Left forelimb (tissue), 1 donor: ENCODE measurements around the gene TRIP12.
"Not testable (repeated sequence)": the region's sequence is repeated elsewhere in the genome, so short reads cannot be mapped to it uniquely, and the experiment has no call there.

Experiments
- DNase-seq: peaks from one replicate; pipeline ENCODE4 v3.0.0-alpha.2; 2018; ENCODE audit warnings: low spot score

The TRIP12 gene

GRCh38 chr2:229920011-229920641, 1.7 kb downstream of the TRIP12 start:
- DNase-seq = no peak

DNA sequence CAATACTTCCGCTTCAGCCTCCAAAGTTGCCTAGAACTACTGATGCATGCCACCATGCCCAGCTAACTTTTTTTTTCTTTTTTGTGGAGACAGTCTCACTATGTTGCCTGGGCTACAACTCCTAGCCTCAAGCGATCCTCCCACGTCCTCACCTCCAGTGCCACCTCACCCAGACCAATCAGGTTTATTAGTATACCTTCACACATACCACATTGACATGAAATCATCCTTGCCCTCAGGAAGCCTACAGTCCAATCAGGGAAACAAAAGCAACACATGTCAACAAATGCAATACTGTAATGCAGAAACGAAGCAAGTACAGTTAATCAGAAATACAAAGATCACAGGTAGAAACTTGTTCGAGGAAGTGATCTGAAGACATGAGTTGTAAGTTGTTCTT, 4.0 kb downstream of the TRIP12 start:
- no peak for DNase-seq

DNA sequence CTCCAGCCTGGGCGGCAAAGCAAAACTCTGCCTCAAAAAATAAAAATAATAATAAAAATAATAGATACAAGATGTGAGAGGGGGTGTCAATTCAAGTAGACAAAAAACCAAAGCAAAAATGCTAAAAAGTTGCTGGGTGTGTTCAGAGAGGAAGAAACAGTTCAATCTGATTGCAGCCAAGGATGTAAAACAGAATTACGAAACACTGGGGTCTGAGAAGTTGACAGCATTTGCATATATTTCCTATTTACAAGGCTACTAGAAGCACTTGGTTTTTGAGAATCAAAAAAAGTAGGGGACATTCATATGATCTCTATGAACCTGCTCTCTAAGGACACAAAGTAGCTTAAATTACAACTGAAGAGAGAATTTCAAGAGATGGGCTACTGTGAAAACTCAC, 7.6 kb downstream of the TRIP12 start:
- no peak for DNase-seq

- DNase-seq = no peak
Observed at GRCh38 chr2:229910832-229911412, 10.9 kb downstream of the TRIP12 start.

- DNase-seq = no peak
Observed at GRCh38 chr2:229910147-229910831, 11.5 kb downstream of the TRIP12 start.

DNA sequence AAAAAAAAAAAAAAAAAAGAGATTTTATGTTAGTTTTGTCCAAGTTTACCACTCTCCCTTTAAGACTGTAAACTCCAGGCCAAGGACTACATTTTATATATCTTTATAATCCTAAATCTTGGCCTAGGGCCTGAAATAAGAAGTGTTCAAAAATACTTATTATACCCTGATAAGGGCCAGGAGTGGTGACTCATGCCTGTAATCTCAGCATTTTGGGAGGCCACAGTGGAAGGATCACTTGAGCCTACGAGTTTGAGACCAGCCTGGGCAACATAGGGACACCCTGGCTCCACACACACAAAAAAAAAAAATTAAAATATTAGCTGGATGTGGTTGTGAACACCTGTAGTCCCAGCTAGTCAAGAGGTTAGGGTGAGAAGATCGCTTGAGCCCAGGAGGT, 12.7 kb downstream of the TRIP12 start:
- DNase-seq = no peak

DNA sequence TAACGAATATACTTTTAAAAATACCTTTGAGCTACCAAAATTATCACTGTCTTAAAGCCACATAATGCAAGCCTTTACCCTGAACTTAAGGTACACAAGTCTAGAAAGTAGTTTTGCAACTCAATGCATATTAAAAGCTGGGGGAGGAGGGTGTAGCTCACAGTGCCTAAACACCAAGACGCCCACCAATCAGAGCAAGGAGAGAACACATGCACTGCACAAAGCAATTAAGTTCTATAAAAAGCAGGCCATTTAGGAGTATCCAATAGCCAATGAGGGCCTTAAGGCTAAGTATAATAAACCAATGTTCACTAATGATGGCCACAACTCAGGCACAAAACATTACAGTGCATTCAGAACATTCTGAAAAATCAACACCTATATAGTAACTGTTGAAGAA, 16.2 kb downstream of the TRIP12 start:
- DNase-seq = no peak

GRCh38 chr2:229903037-229903436, 18.8 kb downstream of the TRIP12 start:
- no peak for DNase-seq

DNA sequence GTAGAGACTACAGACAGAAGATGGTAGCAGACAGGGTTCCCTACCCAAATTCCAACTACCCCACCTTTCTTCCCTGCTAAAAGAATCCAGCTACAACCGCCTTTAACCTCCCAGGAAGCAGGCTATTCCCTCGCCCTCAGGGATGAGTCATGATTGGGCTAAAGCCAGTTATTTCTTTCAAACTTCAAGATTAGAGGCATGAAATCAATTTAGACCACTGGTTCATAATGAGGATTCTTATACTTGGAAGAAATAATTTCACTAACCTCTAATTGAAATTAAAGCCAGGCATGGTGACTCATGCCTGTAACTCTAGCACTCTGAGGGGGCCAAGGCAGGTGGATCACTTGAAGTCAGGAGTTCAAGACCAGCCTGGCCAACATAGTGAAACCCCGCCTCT, 20.0 kb downstream of the TRIP12 start:
- no peak for DNase-seq

DNA sequence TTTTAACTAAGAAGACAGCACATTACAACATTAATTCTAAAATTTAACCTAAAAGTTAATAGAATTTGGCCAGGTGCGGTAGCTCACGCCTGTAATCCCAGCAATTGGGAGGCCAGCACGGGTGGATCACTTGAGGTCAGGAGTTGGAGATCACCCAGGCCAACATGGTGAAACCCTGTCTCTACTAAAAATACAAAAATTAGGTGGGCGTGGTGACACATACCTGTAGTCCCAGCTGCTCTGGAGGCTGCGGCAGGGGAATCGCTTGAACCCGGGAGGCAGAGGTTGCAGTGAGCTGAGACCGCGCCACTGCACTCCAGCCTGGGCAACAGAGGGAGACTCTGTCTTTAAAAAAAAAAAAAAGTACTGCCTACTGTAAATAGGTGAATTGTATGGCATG, 21.3 kb downstream of the TRIP12 start:
- DNase-seq = not testable (repeated sequence)

GRCh38 chr2:229900012-229900411, 21.8 kb downstream of the TRIP12 start:
- DNase-seq = no peak

DNA sequence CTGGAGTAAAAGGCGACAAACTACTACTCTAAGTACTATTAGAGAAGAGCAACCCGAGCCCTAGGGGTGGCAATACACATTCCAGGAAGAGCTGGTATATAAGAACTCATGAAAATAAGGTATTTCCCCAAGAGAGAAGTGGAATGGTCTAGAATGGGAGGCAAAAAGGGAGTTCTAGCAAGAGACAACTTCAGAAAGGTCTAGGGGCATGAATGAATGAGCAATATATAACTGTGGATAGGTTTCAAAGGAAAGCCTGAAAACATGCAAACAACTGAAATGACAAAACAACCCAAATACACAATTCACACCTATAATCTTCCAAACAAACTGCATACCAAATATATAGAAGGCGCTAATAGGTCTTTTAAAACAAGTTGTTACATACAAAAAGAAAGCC, 22.2 kb downstream of the TRIP12 start:
- DNase-seq = no peak

DNA sequence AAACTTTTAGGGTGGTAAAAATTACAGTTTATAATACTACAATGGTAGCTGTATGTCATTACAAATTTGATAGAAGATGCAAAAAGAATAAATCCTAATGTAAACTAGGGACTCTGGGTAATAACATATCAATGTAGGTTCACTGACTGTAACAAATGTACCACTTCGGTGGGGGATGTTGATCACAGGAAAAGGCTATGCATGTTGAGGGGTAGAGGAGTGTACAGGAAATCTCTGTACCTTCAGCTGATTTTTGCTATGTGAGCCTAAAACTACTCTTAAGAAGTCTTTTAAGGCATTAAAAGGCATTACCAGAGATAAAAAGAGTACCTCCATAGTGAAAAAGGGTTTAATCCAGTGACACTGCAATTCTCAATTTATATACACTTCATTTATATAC, 25.0 kb downstream of the TRIP12 start:
- no peak for DNase-seq

DNA sequence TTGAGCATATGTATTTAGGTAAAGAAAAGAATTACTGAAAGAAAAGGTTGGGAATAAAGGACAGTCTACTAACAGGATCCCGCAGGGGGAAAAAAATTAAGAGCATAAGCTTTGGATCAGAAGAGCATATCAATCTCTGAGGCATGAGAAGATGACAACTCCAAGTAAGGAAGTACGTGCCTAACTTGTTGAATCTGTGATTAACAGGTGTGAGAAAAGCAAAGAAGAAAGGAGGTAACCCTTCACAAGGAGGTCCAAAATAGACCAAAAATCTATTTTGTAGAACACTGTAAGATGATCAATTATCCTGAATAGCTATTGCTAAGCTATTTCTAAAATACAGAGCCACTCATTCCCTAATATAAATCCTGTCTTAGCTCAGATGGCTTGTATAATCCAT, 32.8 kb downstream of the TRIP12 start:
- DNase-seq = no peak

GRCh38 chr2:229888031-229888430, 33.8 kb downstream of the TRIP12 start:
- no peak for DNase-seq

GRCh38 chr2:229887441-229887840, 34.4 kb downstream of the TRIP12 start:
- DNase-seq = no peak

DNA sequence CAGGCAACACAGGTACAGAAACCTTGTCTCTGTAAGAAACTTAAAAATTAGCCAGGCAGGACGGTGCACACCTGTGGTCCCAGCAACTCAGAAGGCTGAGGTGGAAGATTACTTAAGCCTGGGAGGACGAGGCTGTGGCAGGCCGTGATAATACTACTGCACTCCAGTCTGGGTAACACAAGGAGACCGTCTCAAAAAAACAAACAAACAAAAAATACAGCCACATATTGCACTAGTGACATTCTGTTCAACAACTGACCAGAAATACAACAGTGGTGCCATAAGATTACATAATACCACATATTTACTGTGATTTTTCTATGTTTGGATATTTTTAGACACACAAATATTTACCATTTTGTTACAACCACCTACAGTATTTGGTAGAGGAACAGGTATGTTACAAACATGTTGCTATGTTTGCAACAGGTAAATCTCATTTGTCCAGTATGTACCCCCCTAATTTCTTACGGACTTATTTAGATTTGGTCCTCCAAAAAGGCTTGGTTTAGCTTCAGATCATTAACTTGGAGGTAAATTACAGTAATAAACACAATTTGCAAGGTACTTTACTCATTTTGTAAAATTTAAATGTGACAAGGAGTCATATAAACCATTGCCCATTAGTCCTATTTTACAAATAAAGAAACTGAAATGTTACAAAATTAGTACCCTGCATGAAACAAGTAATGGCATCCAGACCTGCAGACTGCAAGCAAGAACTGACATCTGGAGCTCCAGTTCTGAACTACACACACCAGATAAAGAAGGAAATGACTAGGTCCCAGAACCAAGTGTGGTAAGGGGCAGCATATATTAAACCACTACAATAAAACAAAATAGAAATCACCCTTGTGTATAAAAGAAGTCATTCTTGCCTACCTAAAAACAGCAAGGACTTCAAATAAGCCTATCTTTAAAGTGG, 36.8 kb downstream of the TRIP12 start:
- no peak for DNase-seq

- DNase-seq = no peak
Observed at GRCh38 chr2:229882583-229882982, 39.2 kb downstream of the TRIP12 start.

DNA sequence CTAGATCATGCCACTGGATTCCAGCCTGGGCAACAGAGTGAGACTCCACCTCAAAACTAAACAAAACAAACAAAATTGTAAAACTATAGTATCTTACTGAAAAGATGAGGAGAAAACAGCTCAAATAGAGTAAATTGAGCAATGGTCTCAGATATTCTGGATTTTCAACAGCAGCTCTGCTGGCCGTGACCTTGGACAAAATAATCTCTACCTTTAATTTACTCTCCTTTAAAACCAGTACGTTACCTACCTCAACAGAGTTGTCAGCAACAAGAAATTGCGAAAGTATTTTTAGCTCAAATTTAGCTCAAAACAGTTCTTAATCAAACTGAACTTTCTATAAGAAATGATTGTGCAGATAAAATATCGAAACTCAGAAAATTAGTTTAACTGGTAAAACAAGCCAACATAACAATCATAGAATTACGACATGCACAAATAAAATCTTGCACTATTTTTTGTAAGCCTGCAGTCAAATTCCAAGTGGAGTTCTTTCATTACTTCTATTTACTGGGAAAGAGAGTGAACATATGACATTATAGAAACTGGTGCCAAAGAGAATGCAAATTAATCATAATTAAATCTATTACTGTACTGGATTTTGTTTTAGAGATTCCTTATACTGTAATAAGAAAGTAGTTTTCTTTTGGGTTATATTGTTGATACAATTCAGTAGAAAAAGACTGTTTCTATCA, 40.8 kb downstream of the TRIP12 start:
- no peak for DNase-seq

- no peak for DNase-seq
Observed at GRCh38 chr2:229879191-229879950, 42.4 kb downstream of the TRIP12 start.

GRCh38 chr2:229875549-229875948, 46.3 kb downstream of the TRIP12 start:
- no peak for DNase-seq
